RWPE2 (cell line): ENCODE data around the gene INAFM2.

ENCODE experiments used
- ATAC-seq: fragments of 200-7000 bp; cut with Tn5 transposase; 3 replicates; pipeline ENCODE4 v1.9.1; 2021; ENCODE audit warnings: low read depth
- DNase-seq: peaks from one replicate; pipeline ENCODE4 v3.0.0-alpha.2; 2020; ENCODE audit warnings: low spot score
- H3K27ac ChIP-seq: fragments of 450-650 bp; 2 replicates; pipeline ENCODE4 v1.5.1; 2017; ENCODE audit warnings: mild to moderate bottlenecking; ENCODE audit not compliant: poor library complexity, severe bottlenecking
- H3K27me3 ChIP-seq: fragments of 250-450 bp; sonication (Bioruptor Pico); 2 replicates; pipeline ENCODE4 v1.5.1; 2021; ENCODE audit warnings: mild to moderate bottlenecking, moderate library complexity; ENCODE audit not compliant: insufficient read depth, poor library complexity, severe bottlenecking
- H3K36me3 ChIP-seq: fragments of 250-450 bp; sonication (Bioruptor Pico); 2 replicates; pipeline ENCODE4 v1.5.1; 2020; ENCODE audit warnings: low read depth, mild to moderate bottlenecking, moderate library complexity
- H3K4me1 ChIP-seq: fragments of 250-450 bp; sonication (Bioruptor Pico); 2 replicates; pipeline ENCODE4 v1.5.1; 2021; ENCODE audit warnings: mild to moderate bottlenecking, moderate library complexity; ENCODE audit not compliant: insufficient read depth, poor library complexity, severe bottlenecking
- H3K4me3 ChIP-seq: fragments of 250-450 bp; sonication (Bioruptor Pico); 2 replicates; pipeline ENCODE4 v1.5.1; 2021; ENCODE audit warnings: mild to moderate bottlenecking, moderate library complexity; ENCODE audit not compliant: severe bottlenecking
- H3K9me3 ChIP-seq: fragments of 250-450 bp; sonication (Bioruptor Pico); 2 replicates; pipeline ENCODE4 v1.5.1; 2021; ENCODE audit warnings: mild to moderate bottlenecking, moderate library complexity; ENCODE audit not compliant: severe bottlenecking
- CTCF ChIP-seq: fragments of 450-650 bp; IDR thresholded peaks from one replicate; pipeline ENCODE4 v1.5.1; 2017; ENCODE audit warnings: mild to moderate bottlenecking, moderate library complexity; ENCODE audit not compliant: poor library complexity, severe bottlenecking

Gene INAFM2

DNA sequence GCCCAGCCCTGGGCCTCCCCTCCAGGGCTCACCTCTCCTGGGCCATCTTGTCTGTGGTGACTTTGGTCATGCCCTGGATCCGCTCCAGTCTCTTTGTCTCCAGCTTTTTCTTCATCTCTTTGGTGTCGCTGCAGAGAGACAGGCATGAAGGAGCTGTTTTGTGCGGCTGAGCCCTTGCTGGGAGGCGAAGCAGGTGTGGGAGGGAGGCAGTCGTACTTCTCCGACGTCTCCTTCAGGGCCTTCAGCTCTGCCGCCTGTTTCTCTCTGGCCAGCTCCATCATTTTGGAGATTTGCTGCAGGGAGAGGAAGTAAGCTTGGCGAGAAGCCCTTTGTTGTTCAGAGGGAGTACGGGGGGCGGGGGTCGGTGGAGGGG, 33.0 kb upstream of the INAFM2 start:
- Histone ChIP-seq H3K9me3 (no peaks in the 10 kb centered on the region), H3K36me3 (no peaks in the 10 kb centered on the region), H3K27me3 (no peaks in the 10 kb centered on the region), H3K4me1 (no peaks in the 10 kb centered on the region), H3K27ac (no peak overlapping the region), H3K4me3 (no peak overlapping the region)
- TF ChIP-seq CTCF = no peak
- ATAC-seq = no peak
- no peak for DNase-seq

DNA sequence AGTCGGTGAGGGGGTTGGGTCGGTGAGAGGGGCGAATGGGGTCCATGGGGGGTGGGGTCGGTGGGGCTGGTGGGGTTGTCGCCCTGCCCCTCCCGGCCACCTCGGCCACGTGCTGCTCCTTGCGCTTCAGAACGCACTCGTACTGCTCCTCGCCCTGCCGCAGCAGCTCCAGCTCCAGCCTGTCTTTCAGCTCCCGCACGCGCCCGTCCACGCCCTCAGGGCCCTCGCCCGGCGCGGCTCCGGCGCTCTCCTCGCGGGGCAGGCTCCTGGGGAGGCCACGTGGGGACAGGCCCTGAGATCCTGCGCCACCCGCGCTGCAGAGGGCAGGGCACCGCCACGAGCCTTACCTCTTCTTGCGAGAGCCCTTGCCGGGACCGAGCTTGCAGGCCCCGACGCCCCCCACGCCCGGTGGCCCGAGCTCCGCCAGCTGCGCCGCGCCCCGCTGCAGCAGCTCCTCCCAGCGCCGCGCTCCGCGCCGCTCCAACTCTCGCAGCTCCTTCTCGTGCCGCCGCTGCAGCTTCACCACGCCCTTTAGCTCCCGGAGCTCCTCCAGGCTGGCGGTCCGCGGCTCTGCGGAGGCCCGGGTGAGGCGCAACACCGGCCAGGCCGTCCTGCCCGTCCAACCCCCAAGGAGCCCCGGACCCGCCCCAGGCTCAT, 32.4 kb upstream of the INAFM2 start:
- H3K36me3 ChIP-seq = no peaks in the 10 kb centered on the region
- peak overlapping the region; percentile 7 for H3K4me3 ChIP-seq
- H3K9me3 ChIP-seq = no peaks in the 10 kb centered on the region
- no peaks in the 10 kb centered on the region for H3K4me1 ChIP-seq
- ATAC-seq (peak; percentile 80), DNase-seq (no peak)
- no peaks in the 10 kb centered on the region for H3K27me3 ChIP-seq
- no peak overlapping the region for H3K27ac ChIP-seq
- no peak for TF ChIP-seq CTCF

DNA sequence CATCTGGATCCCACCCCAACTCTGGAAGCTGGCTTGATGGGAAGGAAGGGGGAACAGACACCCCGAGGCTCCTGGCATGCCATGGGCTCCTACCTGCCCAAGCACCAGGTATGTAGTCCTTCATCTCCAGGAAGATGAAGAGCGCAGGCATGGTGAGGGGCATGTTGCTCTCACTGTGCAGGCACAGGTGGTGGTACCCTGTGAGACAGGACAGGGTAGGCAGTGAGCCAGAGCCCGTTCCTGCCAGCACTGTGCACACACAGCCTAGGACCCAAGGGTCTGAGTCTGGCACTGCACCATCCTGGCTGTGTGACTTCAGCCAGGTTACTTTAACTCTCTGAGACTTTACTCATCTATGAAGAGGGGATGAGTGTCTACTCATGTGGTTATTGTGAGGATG, 31.2 kb upstream of the INAFM2 start:
- DNase-seq (no peak), ATAC-seq (no peak)
- Histone ChIP-seq H3K9me3 (no peaks in the 10 kb centered on the region), H3K27me3 (no peaks in the 10 kb centered on the region), H3K27ac (no peak overlapping the region), H3K4me1 (no peaks in the 10 kb centered on the region), H3K4me3 (no peak overlapping the region), H3K36me3 (no peaks in the 10 kb centered on the region)
- TF ChIP-seq CTCF = no peak

- no peak overlapping the region for H3K27ac ChIP-seq
- no peak overlapping the region for H3K4me3 ChIP-seq
- ATAC-seq = no peak
- no peak for TF ChIP-seq CTCF
- DNase-seq = no peak
- H3K27me3 ChIP-seq = no peaks in the 10 kb centered on the region
- no peaks in the 10 kb centered on the region for H3K9me3 ChIP-seq
- no peaks in the 10 kb centered on the region for H3K36me3 ChIP-seq
- no peaks in the 10 kb centered on the region for H3K4me1 ChIP-seq
Measured at GRCh38 chr15:40293006-40293405, 30.5 kb upstream of the INAFM2 start.
